LHCN-M2 (cell line): Measurements from ENCODE around the gene SYCE1. TPM values are rescaled to one million over a fixed set of nuclear protein-coding genes. Genes with fewer than 3 reads are reported as not detected.

Experiments
- DNase-seq: peaks from one replicate; pipeline ENCODE4 v3.0.0-alpha.2; 2012; ENCODE audit warnings: low read depth
- total RNA-seq: library from RNA; depleted of rRNA; stranded (reverse); fragments of >200 nt; gene quantifications from 2 replicates; pipeline ENCODE4 v1.2.3, GENCODE V29; 2014; rRNA removed

The SYCE1 gene
- total RNA-seq, 1 experiment from 2014 or later, result not detected

DNA sequence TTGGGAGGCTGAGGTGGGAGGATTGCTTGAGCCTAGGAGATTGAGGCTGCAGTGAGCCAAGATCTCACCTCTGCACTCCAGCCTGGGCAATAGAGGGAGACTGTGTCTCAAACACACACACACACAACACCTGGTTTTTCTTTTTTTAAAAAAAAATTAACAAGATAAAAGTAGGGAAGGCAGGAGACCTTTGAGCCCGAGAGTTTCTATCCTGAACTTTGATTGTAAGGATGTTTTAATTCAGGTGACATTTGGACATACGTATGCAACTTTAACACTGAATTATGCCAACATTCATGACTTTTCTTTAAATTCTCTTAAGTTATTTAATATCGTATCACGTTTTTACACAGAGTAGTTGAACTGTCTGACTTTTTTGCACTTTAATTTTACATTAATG lies 49.9 kb downstream of the SYCE1 start:
- DNase-seq, result no peak

DNA sequence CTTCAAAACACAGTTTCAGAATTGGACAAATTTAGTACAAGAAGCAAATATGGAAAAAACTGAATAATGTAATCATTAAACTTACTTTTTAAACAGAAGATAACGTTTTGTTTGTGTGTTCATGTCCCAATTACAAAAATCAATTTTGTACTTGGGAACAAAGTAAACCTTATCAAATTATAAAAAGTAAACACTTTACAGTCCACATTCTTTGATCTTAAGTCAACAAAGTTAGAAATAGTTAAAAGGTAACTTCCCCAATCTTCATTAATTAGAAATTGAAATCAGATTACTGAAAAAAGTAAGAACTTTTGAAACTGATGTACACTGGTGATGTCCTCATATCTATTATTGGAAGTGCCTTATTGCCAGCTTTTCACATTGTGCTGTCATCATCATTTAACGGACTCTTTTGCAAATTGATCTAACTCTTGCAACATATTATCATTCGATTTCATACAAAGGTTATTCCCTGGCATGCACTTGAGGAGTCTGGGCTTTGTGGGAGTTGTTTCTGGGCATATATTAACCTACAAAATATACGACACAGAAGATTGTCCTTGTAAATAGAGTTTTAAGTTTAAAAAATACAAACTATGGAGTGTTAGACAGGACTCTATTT lies 53.4 kb downstream of the SYCE1 start:
- no peak for DNase-seq

DNA sequence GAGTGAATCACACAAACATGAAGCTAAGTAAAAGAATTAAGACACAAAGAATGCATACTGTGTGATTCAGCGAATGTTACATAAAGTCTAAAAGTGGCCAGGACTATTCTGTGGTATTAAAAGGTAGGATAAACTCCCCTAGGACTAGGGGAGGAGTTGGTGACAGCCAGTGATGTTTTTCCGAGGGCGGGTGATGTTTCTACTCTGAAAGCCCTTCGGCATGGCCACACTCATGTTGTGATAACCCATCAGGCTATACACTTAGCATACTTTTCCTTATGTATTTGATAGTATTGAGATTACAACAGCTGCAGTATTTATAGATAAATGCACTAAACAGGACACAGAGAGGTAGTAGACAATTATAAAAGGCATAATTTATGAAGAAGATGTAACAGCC lies 54.0 kb downstream of the SYCE1 start:
- no peak for DNase-seq

DNA sequence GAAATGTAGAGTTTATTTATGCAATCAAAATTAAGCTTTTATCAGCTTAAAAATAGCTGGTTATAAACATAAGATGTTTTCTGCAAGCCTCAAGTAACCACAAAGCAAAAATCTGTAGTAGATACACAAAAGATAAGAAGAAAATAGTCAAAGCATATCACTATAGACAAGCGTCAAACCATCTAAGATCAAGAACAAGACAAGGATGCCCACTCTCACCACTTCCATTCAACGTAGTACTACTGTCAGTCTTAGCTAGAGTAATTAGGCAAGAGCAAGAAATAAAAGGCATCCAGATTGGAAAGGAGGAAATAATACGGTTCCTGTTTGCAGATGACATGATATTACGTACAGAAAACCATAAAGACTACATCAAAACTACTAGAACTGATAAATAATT lies 55.7 kb downstream of the SYCE1 start:
- no peak for DNase-seq

Other genes with a start within 250 kb of the SYCE1 start
- gene CALY, start 228.7 kb downstream of the SYCE1 start, total RNA-seq, result not detected in 2 replicates
- not detected in 2 replicates for gene PRAP1, start 218.2 kb downstream of the SYCE1 start, total RNA-seq
- 20.1 and 21.2 TPM in 2 replicates for gene FUOM, start 207.6 kb downstream of the SYCE1 start, total RNA-seq
- gene ECHS1, start 192.2 kb downstream of the SYCE1 start, total RNA-seq, result 117 and 130 TPM in 2 replicates
- gene PAOX, start 186.3 kb downstream of the SYCE1 start, total RNA-seq, result 3.3 and 3.5 TPM in 2 replicates
- 25.3 and 28.5 TPM in 2 replicates for gene MTG1, start 171.4 kb downstream of the SYCE1 start, total RNA-seq
- gene SPRN, start 141.0 kb downstream of the SYCE1 start, total RNA-seq, result 0.29 and 0.32 TPM in 2 replicates
- 0.57 and 1.0 TPM in 2 replicates for gene SCART1, start 111.6 kb downstream of the SYCE1 start, total RNA-seq
- 0.52 and 1.1 TPM in 2 replicates for gene CYP2E1, start 38.2 kb downstream of the SYCE1 start, total RNA-seq
- gene FRG2B, start 61.2 kb upstream of the SYCE1 start, total RNA-seq, result not detected in 2 replicates